Liver (tissue), 9 donors: ENCODE results near the gene TFAP2A. TPM values are rescaled to one million over a fixed set of nuclear protein-coding genes. Genes with fewer than 3 reads are reported as not detected.

Source experiments
- DNase-seq: peaks from one replicate; pipeline ENCODE4 v3.0.0-alpha.2; 2017; ENCODE audit warnings: low spot score
- H3K27ac ChIP-seq, 2 donors: one replicate each; pipeline ENCODE4 v1.7.0; 2013; ENCODE audit warnings: inconsistent platforms in 2 of 2, low read length in 2 of 2, control low read depth in 1 of 2, low read depth in 1 of 2, mild to moderate bottlenecking in 1 of 2
- H3K27me3 ChIP-seq, 4 donors: one replicate each; pipeline versions ENCODE4 v1.6.1 to v1.7.0; 2013; ENCODE audit warnings: low read length in 3 of 4, inconsistent platforms in 1 of 4, mild to moderate bottlenecking in 1 of 4, moderate library complexity in 1 of 4; ENCODE audit not compliant: control insufficient read depth in 4 of 4, insufficient read depth in 4 of 4
- H3K36me3 ChIP-seq, 4 donors: one replicate each; pipeline versions ENCODE4 v1.6.1 to v1.7.0; 2013; ENCODE audit warnings: low read length in 3 of 4, mild to moderate bottlenecking in 3 of 4, low read depth in 1 of 4, moderate library complexity in 1 of 4; ENCODE audit not compliant: control insufficient read depth in 4 of 4, insufficient read depth in 3 of 4
- H3K4me1 ChIP-seq, 4 donors: one replicate each; pipeline versions ENCODE4 v1.6.1 to v1.7.0; 2013; ENCODE audit warnings: low read length in 3 of 4, mild to moderate bottlenecking in 3 of 4, moderate library complexity in 1 of 4; ENCODE audit not compliant: control insufficient read depth in 4 of 4, insufficient read depth in 4 of 4
- H3K4me3 ChIP-seq, 3 donors: one replicate each; pipeline versions ENCODE4 v1.6.1 to v1.7.0; 2013; ENCODE audit warnings: low read length in 3 of 3, control low read depth in 1 of 3, low read depth in 1 of 3, mild to moderate bottlenecking in 1 of 3
- H3K9ac ChIP-seq, 2 donors: one replicate each; pipeline ENCODE4 v1.7.0; 2013; ENCODE audit warnings: low read length in 2 of 2, mild to moderate bottlenecking in 2 of 2, moderate library complexity in 2 of 2, control low read depth in 1 of 2, low read depth in 1 of 2
- H3K9me3 ChIP-seq, 4 donors: one replicate each; pipeline versions ENCODE4 v1.6.1 to v1.7.0; 2013; ENCODE audit warnings: low read length in 3 of 4; ENCODE audit not compliant: control insufficient read depth in 4 of 4
- EGR1 ChIP-seq, 2 donors: IDR thresholded peaks; 2 replicates each; pipeline ENCODE4 v1.6.1; 2016 to 2018; ENCODE audit warnings: antibody characterized with exemption in 2 of 2, low read depth in 2 of 2
- FOXA1 ChIP-seq: IDR thresholded peaks from 2 replicates; pipeline ENCODE4 v1.6.1; 2016; ENCODE audit warnings: antibody characterized with exemption
- FOXA2 ChIP-seq: IDR thresholded peaks from 2 replicates; pipeline ENCODE4 v1.6.1; 2016; ENCODE audit warnings: antibody characterized with exemption
- GABPA ChIP-seq, 2 donors: IDR thresholded peaks in 1 of 2; conservative IDR thresholded peaks in 1 of 2; 2 replicates each; pipeline ENCODE4 v1.6.1; 2016; ENCODE audit warnings: antibody characterized with exemption in 2 of 2, mild to moderate bottlenecking in 1 of 2, moderate library complexity in 1 of 2
- HNF4A ChIP-seq, 2 donors: conservative IDR thresholded peaks; 2 replicates each; pipeline ENCODE4 v1.6.1; 2016; ENCODE audit warnings: antibody characterized with exemption in 2 of 2, mild to moderate bottlenecking in 2 of 2
- HNF4G ChIP-seq: IDR thresholded peaks from 2 replicates; pipeline ENCODE4 v1.6.1; 2016; ENCODE audit warnings: antibody characterized with exemption
- JUND ChIP-seq, 2 donors: IDR thresholded peaks; 2 replicates each; pipeline ENCODE4 v1.6.1; 2016; ENCODE audit warnings: antibody characterized with exemption in 2 of 2
- NR2F2 ChIP-seq: IDR thresholded peaks from 2 replicates; pipeline ENCODE4 v1.6.1; 2016; ENCODE audit warnings: antibody characterized with exemption
- RAD21 ChIP-seq, 2 donors: IDR thresholded peaks; 2 replicates each; pipeline ENCODE4 v1.6.1; 2016; ENCODE audit warnings: antibody characterized with exemption in 2 of 2, mild to moderate bottlenecking in 2 of 2
- RXRA ChIP-seq, 2 donors: IDR thresholded peaks; 2 replicates each; pipeline ENCODE4 v1.6.1; 2017 to 2018; ENCODE audit warnings: antibody characterized with exemption in 2 of 2, mild to moderate bottlenecking in 1 of 2
- SP1 ChIP-seq: IDR thresholded peaks from 2 replicates; pipeline ENCODE4 v1.6.1; 2018; ENCODE audit warnings: antibody characterized with exemption, mild to moderate bottlenecking
- TAF1 ChIP-seq: conservative IDR thresholded peaks from 2 replicates; pipeline ENCODE4 v1.6.1; 2016; ENCODE audit warnings: antibody characterized with exemption, mild to moderate bottlenecking
- YY1 ChIP-seq: IDR thresholded peaks from 2 replicates; pipeline ENCODE4 v1.6.1; 2016; ENCODE audit warnings: antibody characterized with exemption, mild to moderate bottlenecking
- WGBS: extraction: QIAGEN DNeasy Blood & Tissue Kit; methylation state at CpG from one replicate; pipeline ENCODE4 v1.1.7; 2013; 5-methylcytosine and 5-hydroxymethylcytosine counted together
- polyA plus RNA-seq, 2 donors: library from polyadenylated mRNA; stranded (reverse) in 1 of 2; unstranded in 1 of 2; fragments of 200-250 nt in 1 of 2; fragments of >200 nt in 1 of 2; fragmentation: Nextera tagmentation in 1 of 2; extraction: Ambion mirVana in 1 of 2; gene quantifications; one replicate each; pipeline versions ENCODE4 v1.2.1 to v1.2.3, GENCODE V29; 2013 to 2015
- total RNA-seq, 2 donors: library from RNA; depleted of rRNA; stranded (reverse); fragments of >200 nt; gene quantifications; one replicate each; pipeline ENCODE4 v1.2.3, GENCODE V29; 2014
- TF ChIP-seq, protein P1 (sequence below): IDR thresholded peaks from 2 replicates; pipeline ENCODE4 v1.6.1; 2016; ENCODE audit warnings: antibody characterized with exemption
- TF ChIP-seq, protein P2 (sequence below): IDR thresholded peaks from 2 replicates; pipeline ENCODE4 v1.6.1; 2016; ENCODE audit warnings: antibody characterized with exemption
- TF ChIP-seq, protein P3 (sequence below): fragments of 150-350 bp; IDR thresholded peaks from 2 replicates; pipeline ENCODE4 v1.5.1; 2017; ENCODE audit warnings: improper control_type of control experiment, low read depth, low read length; ENCODE audit not compliant: missing input control
- TF ChIP-seq, protein P4 (sequence below): IDR thresholded peaks from 2 replicates; pipeline ENCODE4 v1.6.1; 2016; ENCODE audit warnings: antibody characterized with exemption
- TF ChIP-seq, protein P5 (sequence below): IDR thresholded peaks from 2 replicates; pipeline ENCODE4 v1.6.1; 2016; ENCODE audit warnings: antibody characterized with exemption, mild to moderate bottlenecking
- donor health status: healthy.
- donor health status: healthy.
- donor health status: healthy.
- donor health status: healthy.
- donor health status: healthy.

The TFAP2A gene
- total and polyA plus RNA-seq, 4 donors = 0.03 to 0.08 TPM; not detected in 2

DNA sequence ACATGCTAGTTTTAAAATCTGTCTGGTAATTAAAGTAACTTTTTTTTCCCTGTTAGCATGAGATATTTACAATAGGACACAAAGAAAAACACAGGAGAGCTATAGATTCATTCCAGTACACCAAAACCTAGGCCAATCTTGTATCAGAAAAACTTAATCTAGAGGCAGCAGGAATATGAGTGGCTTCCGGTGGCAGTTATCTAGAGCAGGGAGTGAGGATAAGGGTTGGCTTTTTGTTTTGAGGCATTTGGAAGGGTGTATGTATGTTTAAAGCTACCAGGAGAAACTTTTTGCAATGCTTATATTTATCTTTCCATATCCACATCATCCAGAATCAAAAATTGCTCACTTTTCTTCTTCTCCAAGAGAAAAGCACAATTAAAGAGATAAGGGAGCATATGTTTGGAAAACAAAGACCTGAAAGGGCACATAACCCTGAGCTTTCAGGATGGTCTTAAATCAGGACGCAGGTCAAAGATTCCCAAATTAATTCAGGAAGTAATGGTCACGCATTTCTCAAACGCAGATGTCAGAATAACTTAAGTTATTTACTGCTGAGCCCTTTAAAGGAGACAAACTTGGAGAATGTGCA is 13.1 kb downstream of the TFAP2A start:
- Histone ChIP-seq H3K27ac (no peak overlapping the region), H3K36me3 (no peaks in the 10 kb centered on the region), H3K4me3 (no peak overlapping the region), H3K27me3 (peaks cover 0 to 18% (median 12%) of the 10 kb centered on the region in 4 donors), H3K9ac (no peak overlapping the region), H3K9me3 (peaks cover 0 to 5% (median 1%) of the 10 kb centered on the region in 4 donors), H3K4me1 (peaks cover 2 to 12% (median 6%) of the 10 kb centered on the region in 4 donors)
- TF ChIP-seq, protein P1, sequence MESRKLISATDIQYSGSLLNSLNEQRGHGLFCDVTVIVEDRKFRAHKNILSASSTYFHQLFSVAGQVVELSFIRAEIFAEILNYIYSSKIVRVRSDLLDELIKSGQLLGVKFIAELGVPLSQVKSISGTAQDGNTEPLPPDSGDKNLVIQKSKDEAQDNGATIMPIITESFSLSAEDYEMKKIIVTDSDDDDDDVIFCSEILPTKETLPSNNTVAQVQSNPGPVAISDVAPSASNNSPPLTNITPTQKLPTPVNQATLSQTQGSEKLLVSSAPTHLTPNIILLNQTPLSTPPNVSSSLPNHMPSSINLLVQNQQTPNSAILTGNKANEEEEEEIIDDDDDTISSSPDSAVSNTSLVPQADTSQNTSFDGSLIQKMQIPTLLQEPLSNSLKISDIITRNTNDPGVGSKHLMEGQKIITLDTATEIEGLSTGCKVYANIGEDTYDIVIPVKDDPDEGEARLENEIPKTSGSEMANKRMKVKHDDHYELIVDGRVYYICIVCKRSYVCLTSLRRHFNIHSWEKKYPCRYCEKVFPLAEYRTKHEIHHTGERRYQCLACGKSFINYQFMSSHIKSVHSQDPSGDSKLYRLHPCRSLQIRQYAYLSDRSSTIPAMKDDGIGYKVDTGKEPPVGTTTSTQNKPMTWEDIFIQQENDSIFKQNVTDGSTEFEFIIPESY = no peak
- TF ChIP-seq SP1 (no peak), JUND (IDR thresholded peaks at IDR 0.05) (no peak), FOXA1 (no peak), FOXA2 (no peak), HNF4G (no peak), EGR1 (IDR thresholded peaks at IDR 0.05; ENCODE audit: low read depth in 2 of 2) (no peak), GABPA (IDR thresholded peaks at IDR 0.05 in 1 of 2, conservative IDR thresholded peaks at IDR 0.05 in 1 of 2) (no peak), YY1 (no peak), TAF1 (no peak), NR2F2 (no peak), RAD21 (IDR thresholded peaks at IDR 0.05) (no peak), HNF4A (conservative IDR thresholded peaks at IDR 0.05) (no peak), RXRA (IDR thresholded peaks at IDR 0.05) (no peak)
- TF ChIP-seq, protein P2, sequence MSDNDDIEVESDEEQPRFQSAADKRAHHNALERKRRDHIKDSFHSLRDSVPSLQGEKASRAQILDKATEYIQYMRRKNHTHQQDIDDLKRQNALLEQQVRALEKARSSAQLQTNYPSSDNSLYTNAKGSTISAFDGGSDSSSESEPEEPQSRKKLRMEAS = no peak
- TF ChIP-seq, protein P3, sequence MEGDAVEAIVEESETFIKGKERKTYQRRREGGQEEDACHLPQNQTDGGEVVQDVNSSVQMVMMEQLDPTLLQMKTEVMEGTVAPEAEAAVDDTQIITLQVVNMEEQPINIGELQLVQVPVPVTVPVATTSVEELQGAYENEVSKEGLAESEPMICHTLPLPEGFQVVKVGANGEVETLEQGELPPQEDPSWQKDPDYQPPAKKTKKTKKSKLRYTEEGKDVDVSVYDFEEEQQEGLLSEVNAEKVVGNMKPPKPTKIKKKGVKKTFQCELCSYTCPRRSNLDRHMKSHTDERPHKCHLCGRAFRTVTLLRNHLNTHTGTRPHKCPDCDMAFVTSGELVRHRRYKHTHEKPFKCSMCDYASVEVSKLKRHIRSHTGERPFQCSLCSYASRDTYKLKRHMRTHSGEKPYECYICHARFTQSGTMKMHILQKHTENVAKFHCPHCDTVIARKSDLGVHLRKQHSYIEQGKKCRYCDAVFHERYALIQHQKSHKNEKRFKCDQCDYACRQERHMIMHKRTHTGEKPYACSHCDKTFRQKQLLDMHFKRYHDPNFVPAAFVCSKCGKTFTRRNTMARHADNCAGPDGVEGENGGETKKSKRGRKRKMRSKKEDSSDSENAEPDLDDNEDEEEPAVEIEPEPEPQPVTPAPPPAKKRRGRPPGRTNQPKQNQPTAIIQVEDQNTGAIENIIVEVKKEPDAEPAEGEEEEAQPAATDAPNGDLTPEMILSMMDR = no peak
- TF ChIP-seq, protein P4, sequence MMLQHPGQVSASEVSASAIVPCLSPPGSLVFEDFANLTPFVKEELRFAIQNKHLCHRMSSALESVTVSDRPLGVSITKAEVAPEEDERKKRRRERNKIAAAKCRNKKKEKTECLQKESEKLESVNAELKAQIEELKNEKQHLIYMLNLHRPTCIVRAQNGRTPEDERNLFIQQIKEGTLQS = no peak
- TF ChIP-seq, protein P5, sequence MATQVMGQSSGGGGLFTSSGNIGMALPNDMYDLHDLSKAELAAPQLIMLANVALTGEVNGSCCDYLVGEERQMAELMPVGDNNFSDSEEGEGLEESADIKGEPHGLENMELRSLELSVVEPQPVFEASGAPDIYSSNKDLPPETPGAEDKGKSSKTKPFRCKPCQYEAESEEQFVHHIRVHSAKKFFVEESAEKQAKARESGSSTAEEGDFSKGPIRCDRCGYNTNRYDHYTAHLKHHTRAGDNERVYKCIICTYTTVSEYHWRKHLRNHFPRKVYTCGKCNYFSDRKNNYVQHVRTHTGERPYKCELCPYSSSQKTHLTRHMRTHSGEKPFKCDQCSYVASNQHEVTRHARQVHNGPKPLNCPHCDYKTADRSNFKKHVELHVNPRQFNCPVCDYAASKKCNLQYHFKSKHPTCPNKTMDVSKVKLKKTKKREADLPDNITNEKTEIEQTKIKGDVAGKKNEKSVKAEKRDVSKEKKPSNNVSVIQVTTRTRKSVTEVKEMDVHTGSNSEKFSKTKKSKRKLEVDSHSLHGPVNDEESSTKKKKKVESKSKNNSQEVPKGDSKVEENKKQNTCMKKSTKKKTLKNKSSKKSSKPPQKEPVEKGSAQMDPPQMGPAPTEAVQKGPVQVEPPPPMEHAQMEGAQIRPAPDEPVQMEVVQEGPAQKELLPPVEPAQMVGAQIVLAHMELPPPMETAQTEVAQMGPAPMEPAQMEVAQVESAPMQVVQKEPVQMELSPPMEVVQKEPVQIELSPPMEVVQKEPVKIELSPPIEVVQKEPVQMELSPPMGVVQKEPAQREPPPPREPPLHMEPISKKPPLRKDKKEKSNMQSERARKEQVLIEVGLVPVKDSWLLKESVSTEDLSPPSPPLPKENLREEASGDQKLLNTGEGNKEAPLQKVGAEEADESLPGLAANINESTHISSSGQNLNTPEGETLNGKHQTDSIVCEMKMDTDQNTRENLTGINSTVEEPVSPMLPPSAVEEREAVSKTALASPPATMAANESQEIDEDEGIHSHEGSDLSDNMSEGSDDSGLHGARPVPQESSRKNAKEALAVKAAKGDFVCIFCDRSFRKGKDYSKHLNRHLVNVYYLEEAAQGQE = no peak
- 58% methylated on average over 4 of the region's 4 CpGs for WGBS
- no peak for DNase-seq
